H1 (cell line): ENCODE results near the gene NIPAL3. TPM values are rescaled to one million over a fixed set of nuclear protein-coding genes. Genes with fewer than 3 reads are reported as not detected.

Experiments used
- CTCF ChIA-PET: fragments of 300-600 bp; sonication (Branson Sonifier 250); formaldehyde crosslinking; loops from one replicate; lab custom pipeline; 2021; ENCODE audit not compliant: partially characterized antibody; lab: Charles Lee
- POLR2A ChIA-PET: fragments of 300-600 bp; sonication (Branson Sonifier 250); formaldehyde crosslinking; loops from one replicate; lab custom pipeline; 2021; ENCODE audit warnings: inconsistent platforms; ENCODE audit not compliant: partially characterized antibody; lab: Charles Lee
- DNase-seq, 2 experiments: peaks; one replicate each; pipeline versions ENCODE4 v3.0.0 to v3.0.0-alpha.2; 2010 to 2022; ENCODE audit warnings: low spot score in 2 of 2, low read depth in 1 of 2, mixed read lengths in 1 of 2
- FAIRE-seq: peaks from 2 replicates; lab custom pipeline; 2011; peaks lifted over from hg19 to GRCh38; lab: Jason Lieb, UNC
- H2AFZ ChIP-seq: 2 replicates; pipeline ENCODE4 v1.8.1; 2012; ENCODE audit warnings: low read length, inconsistent platforms
- H2AK5ac ChIP-seq: 2 replicates; pipeline ENCODE4 v1.6.1; 2013; ENCODE audit warnings: low read depth, low read length
- H2BK120ac ChIP-seq: replicated peaks from 2 replicates; pipeline ENCODE3; 2013; ENCODE audit warnings: low read depth, low read length, inconsistent platforms
- H2BK12ac ChIP-seq: 2 replicates; pipeline ENCODE4 v1.6.1; 2013; ENCODE audit warnings: low read depth, low read length
- H2BK15ac ChIP-seq: 2 replicates; pipeline ENCODE4 v1.6.1; 2013; ENCODE audit warnings: low read length
- H2BK20ac ChIP-seq: 2 replicates; pipeline ENCODE4 v1.6.1; 2013; ENCODE audit warnings: low read length
- H2BK5ac ChIP-seq: 2 replicates; pipeline ENCODE4 v1.6.1; 2013; ENCODE audit warnings: low read depth, low read length
- H3K14ac ChIP-seq: 2 replicates; pipeline ENCODE4 v1.6.1; 2013; ENCODE audit warnings: inconsistent platforms; ENCODE audit not compliant: insufficient read length
- H3K18ac ChIP-seq: 2 replicates; pipeline ENCODE4 v1.6.1; 2013; ENCODE audit warnings: low read length; ENCODE audit errors: extremely low read depth
- H3K23ac ChIP-seq: 2 replicates; pipeline ENCODE4 v1.6.1; 2013; ENCODE audit warnings: inconsistent platforms; ENCODE audit not compliant: insufficient read length
- H3K23me2 ChIP-seq: 2 replicates; pipeline ENCODE4 v1.6.1; 2013; ENCODE audit warnings: low read depth, low read length
- H3K27ac ChIP-seq: 2 replicates; pipeline ENCODE4 v1.6.1; 2011; ENCODE audit warnings: low read depth, low read length, inconsistent platforms
- H3K27me3 ChIP-seq, 4 experiments: replicated peaks in 1 of 4; 1 replicate in 1 of 4; 2 replicates in 3 of 4; pipeline versions ENCODE4 v1.6.1 to v1.8.1; 2011 to 2013; ENCODE audit warnings: low read length in 3 of 4, mild to moderate bottlenecking in 3 of 4, inconsistent platforms in 2 of 4, mixed read lengths in 2 of 4, moderate library complexity in 1 of 4; ENCODE audit not compliant: control insufficient read depth in 3 of 4, insufficient read depth in 3 of 4; ENCODE audit errors: extremely low read depth in 1 of 4
- H3K36me3 ChIP-seq, 4 experiments: 2 replicates each; pipeline versions ENCODE4 v1.6.1 to v1.8.1; 2011 to 2013; ENCODE audit warnings: mild to moderate bottlenecking in 4 of 4, low read length in 3 of 4, moderate library complexity in 2 of 4, control low read depth in 1 of 4, inconsistent platforms in 1 of 4; ENCODE audit not compliant: insufficient read depth in 4 of 4, control insufficient read depth in 2 of 4
- H3K4ac ChIP-seq: replicated peaks from 2 replicates; pipeline ENCODE3; 2013; ENCODE audit warnings: low read length, low read depth, mixed read lengths, inconsistent platforms; ENCODE audit not compliant: insufficient read length
- H3K4me1 ChIP-seq, 4 experiments: replicated peaks in 1 of 4; 1 replicate in 1 of 4; 2 replicates in 3 of 4; pipeline versions ENCODE4 v1.6.1 to v1.8.1; 2011 to 2013; ENCODE audit warnings: low read length in 3 of 4, inconsistent platforms in 2 of 4, mixed read lengths in 1 of 4; ENCODE audit not compliant: insufficient read depth in 4 of 4, control insufficient read depth in 3 of 4
- H3K4me2 ChIP-seq, 2 experiments: 2 replicates each; pipeline versions ENCODE4 v1.6.1 to v1.8.1; 2011 to 2013; ENCODE audit warnings: low read depth in 2 of 2, low read length in 2 of 2, control low read depth in 1 of 2, inconsistent platforms in 1 of 2, mild to moderate bottlenecking in 1 of 2; ENCODE audit not compliant: insufficient read depth in 1 of 2
- H3K4me3 ChIP-seq, 4 experiments: fragments of 200-600, 300-600 bp in 1 of 4; sonication (generic), shearing (Covaris generic), sonication (Bioruptor Twin) in 1 of 4; 2 replicates each; pipeline versions ENCODE4 v1.5.1 to v1.8.1; 2011 to 2016; ENCODE audit warnings: low read length in 4 of 4, low read depth in 3 of 4, control low read depth in 2 of 4, inconsistent platforms in 2 of 4, mild to moderate bottlenecking in 2 of 4, mixed read lengths in 1 of 4, moderate library complexity in 1 of 4; ENCODE audit not compliant: insufficient read depth in 2 of 4; ENCODE audit errors: extremely low read depth in 1 of 4
- H3K56ac ChIP-seq: replicated peaks from 2 replicates; pipeline ENCODE3; 2013; ENCODE audit warnings: low read depth, mild to moderate bottlenecking, mixed read lengths, low read length, inconsistent platforms; ENCODE audit not compliant: insufficient read length
- H3K79me1 ChIP-seq: 2 replicates; pipeline ENCODE4 v1.6.1; 2013; ENCODE audit warnings: low read depth, low read length, control low read depth
- H3K79me2 ChIP-seq, 2 experiments: 2 replicates each; pipeline versions ENCODE4 v1.6.1 to v1.8.1; 2012 to 2013; ENCODE audit warnings: low read length in 2 of 2, mild to moderate bottlenecking in 2 of 2, inconsistent platforms in 1 of 2; ENCODE audit not compliant: insufficient read depth in 2 of 2, control insufficient read depth in 1 of 2
- H3K9ac ChIP-seq, 4 experiments: replicated peaks in 1 of 4; 1 replicate in 1 of 4; 2 replicates in 3 of 4; pipeline versions ENCODE4 v1.6.1 to v1.8.1; 2011 to 2013; ENCODE audit warnings: low read depth in 3 of 4, low read length in 3 of 4, control low read depth in 2 of 4, mild to moderate bottlenecking in 2 of 4, moderate library complexity in 2 of 4, inconsistent platforms in 1 of 4; ENCODE audit errors: extremely low read depth in 1 of 4
- H3K9me3 ChIP-seq, 2 experiments: 2 replicates each; pipeline versions ENCODE4 v1.6.1 to v1.8.1; 2012 to 2013; ENCODE audit warnings: mild to moderate bottlenecking in 2 of 2, moderate library complexity in 2 of 2, control low read depth in 1 of 2, inconsistent platforms in 1 of 2, low read depth in 1 of 2, low read length in 1 of 2, mixed read lengths in 1 of 2; ENCODE audit not compliant: insufficient read depth in 2 of 2
- H4K20me1 ChIP-seq, 2 experiments: replicated peaks in 1 of 2; 2 replicates each; pipeline versions ENCODE3 to v1.8.1; 2011 to 2013; ENCODE audit warnings: inconsistent platforms in 2 of 2, low read length in 2 of 2, mild to moderate bottlenecking in 1 of 2; ENCODE audit not compliant: insufficient read depth in 2 of 2, control insufficient read depth in 1 of 2
- H4K5ac ChIP-seq: 2 replicates; pipeline ENCODE4 v1.6.1; 2013; ENCODE audit warnings: low read length, low read depth, mixed read lengths, inconsistent platforms; ENCODE audit not compliant: insufficient read length
- H4K8ac ChIP-seq: 2 replicates; pipeline ENCODE4 v1.8.0; 2013; ENCODE audit warnings: mild to moderate bottlenecking, moderate library complexity, low read length, inconsistent platforms; ENCODE audit not compliant: insufficient read depth; ENCODE audit errors: extremely low read depth
- H4K91ac ChIP-seq: replicated peaks from 2 replicates; pipeline ENCODE3; 2013; ENCODE audit warnings: low read length, mixed read lengths, inconsistent platforms; ENCODE audit not compliant: insufficient read length
- BCL11A ChIP-seq, 2 experiments: IDR thresholded peaks; one replicate each; pipeline ENCODE4 v1.6.1; 2011; ENCODE audit warnings: low read depth in 2 of 2, low read length in 2 of 2, mild to moderate bottlenecking in 2 of 2
- EZH2 ChIP-seq: fragments of 200-600 bp; sonication (generic); IDR thresholded peaks from 2 replicates; pipeline ENCODE4 v1.7.1; 2012; ENCODE audit warnings: low read depth, mild to moderate bottlenecking, moderate library complexity, low read length, inconsistent platforms; ENCODE audit not compliant: severe bottlenecking
- KDM5A ChIP-seq: fragments of 200-600 bp; IDR thresholded peaks from 2 replicates; pipeline ENCODE4 v1.7.1; 2012; ENCODE audit warnings: mild to moderate bottlenecking, low read length, inconsistent platforms, mixed read lengths
- POLR2A ChIP-seq, 2 experiments: IDR thresholded peaks; 1 replicate in 1 of 2; 2 replicates in 1 of 2; pipeline ENCODE4 v1.6.1; 2011; ENCODE audit warnings: low read depth in 2 of 2, low read length in 2 of 2, mild to moderate bottlenecking in 2 of 2; ENCODE audit errors: control extremely low read depth in 1 of 2
- POLR2AphosphoS5 ChIP-seq: IDR thresholded peaks from 2 replicates; pipeline ENCODE4 v1.6.1; 2011; ENCODE audit warnings: low read depth, low read length
- RXRA ChIP-seq: IDR thresholded peaks from 2 replicates; pipeline ENCODE4 v1.6.1; 2011; ENCODE audit warnings: low read depth, mild to moderate bottlenecking, low read length, moderate library complexity; ENCODE audit not compliant: insufficient read depth
- SAP30 ChIP-seq: fragments of 300-600 bp; sonication (generic); IDR thresholded peaks from 2 replicates; pipeline ENCODE4 v1.7.1; 2012; ENCODE audit warnings: low read length, moderate library complexity, mild to moderate bottlenecking, inconsistent platforms; ENCODE audit not compliant: insufficient read depth, insufficient replicate concordance
- SIN3A ChIP-seq, 2 experiments: IDR thresholded peaks in 1 of 2; conservative IDR thresholded peaks in 1 of 2; 2 replicates each; pipeline ENCODE4 v1.6.1; 2011 to 2012; ENCODE audit warnings: low read length in 2 of 2, improper control_type of control experiment in 1 of 2, low read depth in 1 of 2, mild to moderate bottlenecking in 1 of 2
- ZNF274 ChIP-seq: IDR thresholded peaks from 2 replicates; pipeline ENCODE4 v1.7.0; 2012; ENCODE audit warnings: low read length, borderline replicate concordance; ENCODE audit errors: extremely low read depth
- WGBS, 2 experiments: shearing (Covaris generic) in 1 of 2; methylation state at CpG; one replicate each; pipeline versions ENCODE4 v1.1.6 to v1.1.7; 2013 to 2015; ENCODE audit warnings: low lambda C conversion rate in 2 of 2, mixed read lengths in 2 of 2, inconsistent platforms in 1 of 2, low coverage in 1 of 2, missing lambda C conversion rate in 1 of 2; ENCODE audit not compliant: insufficient replicate concordance in 2 of 2, insufficient coverage in 1 of 2, insufficient read length in 1 of 2; ENCODE audit errors: extremely low coverage in 1 of 2, missing lambda C conversion rate in 1 of 2; 5-methylcytosine and 5-hydroxymethylcytosine counted together
- polyA plus RNA-seq, 7 experiments: library from polyadenylated mRNA; depleted of rRNA in 3 of 7; stranded (reverse) in 5 of 7; unstranded in 2 of 7; fragments of >200 nt in 5 of 7; fragments of 200-250 nt in 2 of 7; gene quantifications; 1 replicate in 5 of 7; 2 replicates in 1 of 7; 4 replicates in 1 of 7; pipeline versions ENCODE4 v1.2.1 to v1.2.3, GENCODE V29; 2011 to 2013; ENCODE audit warnings: missing spikeins in 2 of 7, mixed read lengths in 2 of 7
- total RNA-seq: library from RNA; stranded (reverse); fragmentation: NEBNext Ultra II Directional; extraction: Animal tissue kit (Norgen Biotek cat#: 25700); gene quantifications from 2 replicates; pipeline ENCODE4 v1.2.1, GENCODE V29; 2021

Gene NIPAL3
- total and polyA plus RNA-seq, 2 of the 8 experiments (the other 6 are each of a cell fraction or from before 2014, with no cell fraction given): 8.8 to 11.0 TPM

- no peak overlapping the region for H2BK15ac ChIP-seq
- H3K27me3 ChIP-seq: no peaks in the 10 kb centered on the region
- no peaks in the 10 kb centered on the region; a peak in 2 of 7 replicates for H3K4me1 ChIP-seq
- no peak overlapping the region for H3K56ac ChIP-seq
- no peak overlapping the region for H3K18ac ChIP-seq
- FAIRE-seq (no peak), DNase-seq (no peak)
- no peaks in the 10 kb centered on the region for H3K36me3 ChIP-seq
- H3K9me3 ChIP-seq: no peaks in the 10 kb centered on the region
- no peak overlapping the region for H4K5ac ChIP-seq
- 93% methylated on average over 5 of the region's 5 CpGs; no CpG with 5 or more reads in 1 of the 2 experiments for WGBS, 2 experiments
- H3K23ac ChIP-seq: no peak overlapping the region
- 0 out of 2 replicates have a peak overlapping the region, but pooled peaks have one; percentile 25 for H2AK5ac ChIP-seq
- no peak overlapping the region for H3K9ac ChIP-seq
- no peaks in the 10 kb centered on the region for H3K79me1 ChIP-seq
- H2BK20ac ChIP-seq: no peak overlapping the region
- no peak overlapping the region for H3K4ac ChIP-seq
- no peak overlapping the region for H2BK12ac ChIP-seq
- H3K4me3 ChIP-seq: no peak overlapping the region
- no peak overlapping the region for H3K4me2 ChIP-seq
- H2BK120ac ChIP-seq: no peak overlapping the region
- ChIA-PET POLR2A (interaction anchor here (0.6 kb wide), 2 partner anchors 116 to 213 kb away, joined by 3 read pairs; no protein-coding TSS in a partner anchor), CTCF (interaction anchor here (0.5 to 4.8 kb wide), 12 partner anchors 8 to 225 kb away, joined by 3 to 22 read pairs (median 4); partner anchors contain the start of gene NIPAL3)
- H3K27ac ChIP-seq: no peak overlapping the region
- no peak overlapping the region for H4K8ac ChIP-seq
- no peak overlapping the region for H3K14ac ChIP-seq
- no peak overlapping the region for H2AFZ ChIP-seq
- TF ChIP-seq BCL11A (IDR thresholded peaks at IDR 0.05; ENCODE audit: low read depth in 2 of 2, low read length in 2 of 2) (no peak), POLR2A (IDR thresholded peaks at IDR 0.05; ENCODE audit: control extremely low read depth in 1 of 2, low read depth in 2 of 2, low read length in 2 of 2) (no peak), ZNF274 (no peak), SAP30 (no peak), EZH2 (no peak), SIN3A (conservative IDR thresholded peaks at IDR 0.05 in 1 of 2, IDR thresholded peaks at IDR 0.05 in 1 of 2; ENCODE audit: low read depth in 1 of 2, low read length in 2 of 2) (no peak), POLR2AphosphoS5 (no peak), RXRA (no peak), KDM5A (no peak)
- TF ChIP-seq, all 59 proteins: peak for 0
- Histone ChIP-seq H3K23me2 (no peaks in the 10 kb centered on the region), H4K20me1 (no peaks in the 10 kb centered on the region), H2BK5ac (no peak overlapping the region), H4K91ac (no peak overlapping the region), H3K79me2 (no peaks in the 10 kb centered on the region)
Measured at GRCh38 chr1:24424207-24424606, 8.6 kb downstream of the NIPAL3 start.
